Muscle layer of duodenum (tissue), 2 donors: ENCODE results near the gene SMC4.
"Not testable (repeated sequence)": the region's sequence is repeated elsewhere in the genome, so short reads cannot be mapped to it uniquely, and the experiment has no call there.

ENCODE experiments used
- H3K27ac ChIP-seq: one replicate; pipeline ENCODE4 v1.7.0; 2013; ENCODE audit warnings: mild to moderate bottlenecking, low read length
- H3K27me3 ChIP-seq: one replicate; pipeline ENCODE4 v1.7.0; 2013; ENCODE audit warnings: low read depth, mild to moderate bottlenecking, control low read depth, low read length
- H3K36me3 ChIP-seq, 2 donors: one replicate each; pipeline ENCODE4 v1.7.0; 2013; ENCODE audit warnings: low read length in 2 of 2, control low read depth in 1 of 2, mild to moderate bottlenecking in 1 of 2; ENCODE audit not compliant: insufficient read depth in 2 of 2, control insufficient read depth in 1 of 2
- H3K4me1 ChIP-seq, 2 donors: one replicate each; pipeline ENCODE4 v1.7.0; 2013; ENCODE audit warnings: low read length in 2 of 2, mild to moderate bottlenecking in 2 of 2, control low read depth in 1 of 2, moderate library complexity in 1 of 2; ENCODE audit not compliant: insufficient read depth in 2 of 2, control insufficient read depth in 1 of 2
- H3K4me3 ChIP-seq, 2 donors: one replicate each; pipeline ENCODE4 v1.7.0; 2013; ENCODE audit warnings: low read length in 2 of 2, low read depth in 1 of 2, mild to moderate bottlenecking in 1 of 2
- H3K9me3 ChIP-seq, 2 donors: one replicate each; pipeline ENCODE4 v1.7.0; 2013; ENCODE audit warnings: low read length in 2 of 2, control low read depth in 1 of 2, mild to moderate bottlenecking in 1 of 2; ENCODE audit not compliant: control insufficient read depth in 1 of 2
- donor health status: healthy.

The SMC4 gene

DNA sequence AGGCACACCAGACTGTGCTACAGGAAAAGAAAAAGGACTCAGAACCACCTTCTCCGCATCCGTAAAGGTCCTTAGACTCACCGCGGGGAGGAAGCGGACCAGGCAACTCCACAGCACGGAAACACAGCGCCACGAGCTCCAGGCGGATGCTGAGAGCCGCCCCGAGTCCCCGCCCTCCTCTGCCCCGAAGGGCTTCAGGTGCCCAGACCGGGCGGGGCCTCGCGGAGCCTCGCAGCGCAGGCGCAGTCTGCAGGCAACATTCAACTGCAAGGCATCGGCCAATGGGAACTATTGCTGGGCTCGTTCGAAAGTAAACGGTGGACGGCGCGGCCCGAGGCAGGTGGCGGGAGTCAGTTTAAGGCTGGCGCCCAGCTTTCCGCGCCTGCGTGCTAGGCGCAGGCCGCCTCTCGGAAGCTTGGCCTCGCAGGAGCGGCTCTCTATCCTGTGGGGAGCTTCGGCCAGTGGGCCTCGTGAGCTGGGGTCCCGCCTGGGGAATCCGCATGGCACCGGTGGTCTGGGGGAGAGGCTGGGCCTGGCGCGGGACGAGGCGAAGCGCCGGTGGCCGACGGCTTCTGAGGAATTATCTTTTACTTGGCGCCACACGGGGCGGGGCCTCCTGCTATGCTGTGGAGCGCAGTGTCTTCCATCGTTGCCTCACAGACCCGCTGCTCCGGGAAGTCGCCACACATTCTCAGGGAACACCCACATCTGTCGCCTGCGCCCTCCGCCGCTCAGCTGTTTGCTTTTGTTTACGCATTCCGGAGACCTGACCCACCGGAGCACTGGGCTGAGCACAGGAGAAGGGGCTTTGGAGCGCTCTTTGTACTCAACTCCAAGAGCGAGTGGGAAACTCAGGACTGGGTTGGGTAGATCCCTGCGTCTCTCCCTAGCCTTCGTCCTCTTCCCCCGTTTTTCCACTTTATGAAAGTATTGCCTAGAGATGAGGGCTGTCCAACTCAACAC is 50.5 kb downstream of the SMC4 start, which contains the start of gene TRIM59:
Gene TRIM59, minus strand, starts transcription at position 151 of the 963 bp plus-strand sequence. CDS start 10,603 bp downstream, outside the sequence.
- H3K36me3 ChIP-seq, result no peaks in the 10 kb centered on the region
- no peaks in the 10 kb centered on the region for H3K9me3 ChIP-seq
- peaks cover 0 to 12% of the 10 kb centered on the region in 2 donors for H3K4me1 ChIP-seq
- peak within 1 kb of the TSS; percentile 62 to 84 for H3K4me3 ChIP-seq
- H3K27me3 ChIP-seq, result no peaks in the 10 kb centered on the region
- peak within 1 kb of the TSS; percentile 51 for H3K27ac ChIP-seq

DNA sequence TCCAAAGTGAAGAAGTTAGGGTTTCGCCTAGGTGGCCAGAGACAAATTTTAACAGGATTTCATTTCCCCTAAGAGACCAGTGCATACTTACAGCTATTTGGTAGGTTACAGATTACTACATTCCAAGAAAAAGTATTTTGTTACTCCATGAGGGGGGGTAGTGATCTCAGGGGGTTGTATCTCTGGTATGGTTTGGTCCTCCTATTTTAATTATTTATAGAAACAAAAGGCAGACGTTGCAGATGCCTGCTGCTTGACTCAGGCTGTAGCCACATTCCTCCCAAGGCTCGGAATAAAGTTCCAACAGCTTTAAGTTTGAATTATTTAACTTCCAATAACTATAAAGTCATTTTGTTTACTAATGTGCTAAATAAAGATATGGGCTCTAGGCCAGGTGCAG is 51.4 kb downstream of the SMC4 start:
- H3K4me3 ChIP-seq, result no peak overlapping the region
- H3K4me1 ChIP-seq, result peaks cover 0 to 12% of the 10 kb centered on the region in 2 donors
- no peak overlapping the region for H3K27ac ChIP-seq
- no peaks in the 10 kb centered on the region for H3K9me3 ChIP-seq
- no peaks in the 10 kb centered on the region for H3K27me3 ChIP-seq
- H3K36me3 ChIP-seq, result no peaks in the 10 kb centered on the region

DNA sequence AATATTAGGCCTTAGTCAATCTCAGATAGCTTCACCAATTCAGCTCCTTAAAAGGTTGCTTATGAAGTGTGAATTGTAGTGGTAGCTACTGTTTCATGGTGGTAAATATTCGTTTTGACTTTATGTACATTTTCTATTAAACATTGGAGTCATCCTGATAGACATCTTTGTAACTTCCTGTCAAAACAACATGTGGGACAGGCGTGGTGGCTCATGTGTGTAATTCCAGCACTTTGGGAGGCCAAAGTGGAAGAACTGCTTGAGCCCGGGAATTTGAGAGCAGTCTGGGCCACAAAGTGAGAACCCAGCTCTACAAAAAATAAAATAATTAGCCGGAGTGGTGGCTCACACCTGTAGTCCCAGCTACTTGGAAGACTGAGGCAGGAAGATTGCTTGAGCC is 52.2 kb downstream of the SMC4 start:
- H3K9me3 ChIP-seq, result no peaks in the 10 kb centered on the region
- H3K27ac ChIP-seq, result no peak overlapping the region
- H3K4me1 ChIP-seq, result peaks cover 0 to 12% of the 10 kb centered on the region in 2 donors
- no peaks in the 10 kb centered on the region for H3K27me3 ChIP-seq
- H3K4me3 ChIP-seq, result no peak overlapping the region
- H3K36me3 ChIP-seq, result no peaks in the 10 kb centered on the region

DNA sequence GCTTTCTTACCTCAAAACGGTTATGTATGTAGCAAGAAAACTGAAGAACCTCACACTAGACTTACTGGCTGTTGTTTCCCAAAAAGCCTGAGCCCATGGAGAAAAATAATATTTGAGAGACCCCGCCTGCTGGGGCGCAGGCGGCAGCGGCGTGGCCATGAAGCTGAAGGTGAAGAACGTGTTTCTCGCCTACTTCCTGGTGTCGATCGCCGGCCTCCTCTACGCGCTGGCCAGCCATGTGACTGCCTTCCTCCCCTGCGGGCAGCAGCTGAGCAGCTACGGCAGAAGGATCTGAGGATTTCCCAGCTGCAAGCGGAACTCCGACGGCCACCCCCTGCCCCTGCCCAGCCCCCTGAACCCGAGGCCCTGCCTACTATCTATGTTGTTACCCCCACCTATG is 52.8 kb downstream of the SMC4 start:
- H3K27me3 ChIP-seq, result not testable (repeated sequence)

DNA sequence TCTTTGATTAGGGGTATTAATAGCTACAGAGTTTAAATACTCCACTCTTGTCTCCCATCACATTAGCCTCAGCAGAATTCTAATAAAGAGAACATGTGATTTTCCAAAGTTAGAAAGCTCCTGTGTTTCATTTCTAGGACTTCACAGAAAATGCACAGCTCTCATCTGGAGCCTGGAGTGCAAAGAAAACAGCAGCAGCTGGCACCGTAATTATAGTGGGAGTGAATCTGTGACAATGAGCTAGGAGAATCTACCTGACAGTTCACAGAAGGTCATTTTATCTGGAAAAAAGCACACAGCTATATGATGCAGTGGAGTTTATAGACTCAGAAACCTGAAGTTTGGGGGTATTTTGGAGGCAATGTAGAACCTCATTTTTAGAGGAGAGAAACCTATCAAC is 55.5 kb downstream of the SMC4 start:
- no peak overlapping the region for H3K27ac ChIP-seq
- no peaks in the 10 kb centered on the region for H3K36me3 ChIP-seq
- H3K27me3 ChIP-seq, result no peaks in the 10 kb centered on the region
- H3K4me3 ChIP-seq, result no peak overlapping the region
- H3K4me1 ChIP-seq, result peaks cover 0 to 5% of the 10 kb centered on the region in 2 donors
- H3K9me3 ChIP-seq, result no peaks in the 10 kb centered on the region

More for the DNA sequence above, 52.8 kb downstream of the SMC4 start:
- not testable (repeated sequence) for H3K27ac ChIP-seq, H3K4me3 ChIP-seq, H3K36me3 ChIP-seq, H3K9me3 ChIP-seq
- H3K4me1 ChIP-seq, result peaks cover 0 to 12% of the 10 kb centered on the region in 2 donors

DNA sequence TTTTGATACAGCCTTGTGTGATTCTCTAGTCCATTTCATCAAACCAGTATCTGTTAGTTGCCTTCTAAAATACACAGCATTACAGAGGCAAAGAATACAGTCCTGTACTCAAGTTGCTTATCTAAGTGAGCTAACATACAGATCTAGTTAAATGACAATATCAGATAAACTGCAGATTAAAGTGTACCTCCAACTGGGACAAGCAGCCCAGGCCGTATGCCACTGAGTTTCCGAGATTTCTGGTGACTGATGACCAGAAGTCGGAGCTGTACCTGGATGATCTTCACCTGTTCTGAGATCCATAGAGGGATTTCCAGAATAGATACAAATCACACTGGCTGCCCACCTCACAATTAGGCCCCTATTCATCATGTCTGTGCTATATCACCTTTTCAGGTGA is 56.4 kb downstream of the SMC4 start:
- Histone ChIP-seq H3K4me1 (no peaks in the 10 kb centered on the region), H3K4me3 (no peak overlapping the region)

DNA sequence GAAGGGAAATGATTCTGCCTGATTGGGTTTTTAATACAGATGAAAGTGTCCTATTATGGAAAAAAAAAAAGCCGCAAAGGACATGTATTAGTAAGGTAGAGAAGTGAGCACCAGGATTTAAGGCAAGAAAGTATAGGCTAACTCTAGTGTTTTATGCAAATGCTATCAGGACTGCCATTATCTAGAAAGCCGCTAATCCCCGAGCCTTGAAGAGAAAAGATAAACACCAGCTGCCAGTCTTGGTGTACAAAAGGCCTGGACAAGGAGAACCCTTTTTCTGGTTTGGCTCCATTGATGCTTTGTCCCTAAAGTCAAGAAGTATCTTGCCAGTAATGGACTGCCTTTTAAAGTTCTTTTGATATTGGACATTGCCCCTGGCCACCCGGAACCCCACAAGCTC is 58.7 kb downstream of the SMC4 start:
- Histone ChIP-seq H3K4me3 (no peak overlapping the region), H3K4me1 (no peaks in the 10 kb centered on the region), H3K27ac (no peak overlapping the region)

More for the DNA sequence above, 56.4 kb downstream of the SMC4 start:
- no peaks in the 10 kb centered on the region for H3K27me3 ChIP-seq
- no peaks in the 10 kb centered on the region for H3K36me3 ChIP-seq
- no peak overlapping the region for H3K27ac ChIP-seq
- H3K9me3 ChIP-seq, result no peaks in the 10 kb centered on the region

DNA sequence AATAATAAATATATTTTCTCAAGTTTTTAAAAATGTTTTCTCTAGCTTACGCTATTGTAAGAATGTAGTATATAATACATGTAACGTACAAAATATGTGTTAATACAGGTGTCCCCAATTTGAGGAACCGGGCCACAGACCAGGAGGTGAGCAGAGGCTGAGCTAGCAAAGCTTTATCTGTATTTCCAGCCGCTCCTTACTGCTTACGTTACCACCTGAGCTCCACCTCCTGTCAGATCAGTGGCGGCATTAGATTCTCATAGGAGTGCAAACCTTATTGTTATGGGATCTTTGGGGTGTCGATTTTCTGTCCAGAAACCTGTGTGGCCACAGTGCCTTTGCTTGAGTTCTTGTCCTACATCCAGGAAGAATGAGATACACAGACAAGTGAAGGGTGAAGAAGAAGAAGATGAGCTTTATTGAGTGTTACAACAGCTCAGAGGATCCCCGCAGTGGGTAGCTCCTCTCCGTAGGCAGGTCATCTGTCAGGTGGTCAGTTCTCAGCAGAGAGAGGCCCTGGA is 60.1 kb downstream of the SMC4 start:
- H3K4me1 ChIP-seq, result no peaks in the 10 kb centered on the region
- H3K27me3 ChIP-seq, result no peaks in the 10 kb centered on the region
- no peak overlapping the region for H3K4me3 ChIP-seq
- no peak overlapping the region for H3K27ac ChIP-seq
- no peaks in the 10 kb centered on the region for H3K9me3 ChIP-seq
- H3K36me3 ChIP-seq, result no peaks in the 10 kb centered on the region

More for the DNA sequence above, 58.7 kb downstream of the SMC4 start:
- Histone ChIP-seq H3K9me3 (no peaks in the 10 kb centered on the region), H3K36me3 (no peaks in the 10 kb centered on the region), H3K27me3 (no peaks in the 10 kb centered on the region)

DNA sequence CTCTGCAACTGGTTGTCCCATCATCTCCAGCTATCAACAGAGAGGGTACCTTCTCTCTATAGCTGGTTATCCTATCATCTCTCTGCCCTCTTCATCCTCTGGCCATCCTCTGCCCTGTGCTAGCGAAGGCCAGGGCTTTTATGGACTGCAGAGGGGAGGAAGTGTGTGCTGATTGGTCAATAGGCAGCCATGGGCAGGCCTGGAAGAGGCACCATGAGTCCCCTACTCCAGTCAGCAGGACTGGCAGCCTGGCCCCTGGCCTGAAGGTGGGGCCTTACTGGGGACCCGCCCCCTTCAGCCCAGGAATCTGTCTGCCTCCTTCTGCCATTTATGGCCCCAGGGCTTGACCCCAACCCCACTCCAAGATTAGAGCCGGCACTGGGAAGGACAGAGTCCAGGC is 60.6 kb downstream of the SMC4 start:
- Histone ChIP-seq H3K27ac (no peak overlapping the region), H3K27me3 (no peaks in the 10 kb centered on the region), H3K9me3 (no peaks in the 10 kb centered on the region), H3K4me1 (no peaks in the 10 kb centered on the region), H3K36me3 (no peaks in the 10 kb centered on the region), H3K4me3 (no peak overlapping the region)

DNA sequence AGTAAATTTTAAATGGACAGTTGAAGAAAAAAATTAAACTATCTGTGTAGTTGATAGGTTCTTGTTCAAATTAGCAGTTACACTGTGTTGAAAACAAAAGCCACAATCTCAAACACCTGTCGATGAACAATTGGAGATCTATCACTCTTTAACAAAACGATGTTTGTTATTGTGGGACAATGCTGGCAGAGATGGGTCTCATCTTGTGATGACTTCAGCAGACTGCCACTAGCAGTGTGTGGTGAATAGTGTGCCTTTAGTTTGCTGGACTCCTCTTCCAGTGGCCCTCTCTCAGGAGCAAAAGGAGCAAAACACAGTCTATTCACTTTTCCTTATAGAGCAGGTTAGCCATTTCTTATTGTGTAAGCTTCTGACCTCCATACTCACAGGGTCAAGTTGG is 64.9 kb downstream of the SMC4 start:
- Histone ChIP-seq H3K36me3 (no peaks in the 10 kb centered on the region), H3K4me3 (no peak overlapping the region), H3K4me1 (no peaks in the 10 kb centered on the region), H3K27ac (no peak overlapping the region), H3K27me3 (no peaks in the 10 kb centered on the region), H3K9me3 (no peaks in the 10 kb centered on the region)

DNA sequence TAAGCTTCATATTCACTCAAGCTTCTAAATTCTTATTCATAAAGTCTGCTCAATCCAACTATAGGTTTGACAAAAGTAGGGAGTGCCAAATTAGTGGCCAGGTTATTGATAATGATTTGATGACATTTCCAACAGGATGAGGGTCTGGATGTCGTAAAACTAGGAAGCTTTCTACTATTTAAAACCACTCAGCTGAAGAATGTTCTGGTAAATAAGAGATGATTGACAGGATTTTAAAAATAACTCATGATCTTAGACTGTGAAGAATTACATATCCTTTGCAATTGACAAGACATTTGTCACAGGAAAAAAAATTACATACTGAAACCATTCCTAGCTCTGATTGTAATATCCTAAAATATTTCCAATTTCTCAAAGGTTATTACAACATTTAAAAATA is 65.5 kb downstream of the SMC4 start:
- H3K27me3 ChIP-seq, result no peaks in the 10 kb centered on the region
- no peaks in the 10 kb centered on the region for H3K4me1 ChIP-seq
- no peaks in the 10 kb centered on the region for H3K9me3 ChIP-seq
- H3K27ac ChIP-seq, result no peak overlapping the region
- no peak overlapping the region for H3K4me3 ChIP-seq
- H3K36me3 ChIP-seq, result no peaks in the 10 kb centered on the region
